K562 (cell line): Measurements from ENCODE around the gene MYO18A. TPM values are rescaled to one million over a fixed set of nuclear protein-coding genes. Genes with fewer than 3 reads are reported as not detected.

ENCODE experiments used
- ARHGAP35 ChIP-seq: fragments of 450-650 bp; IDR thresholded peaks from 2 replicates; pipeline ENCODE4 v1.6.1; 2018; ENCODE audit not compliant: partially characterized antibody
- ATF2 ChIP-seq: sonication (generic); formaldehyde crosslinking; IDR thresholded peaks from 2 replicates; pipeline ENCODE4 v1.8.1; 2022; ENCODE audit warnings: missing genetic modification reagents
- BACH1 ChIP-seq: fragments of 200-800 bp; sonication (Bioruptor generic); IDR thresholded peaks from 2 replicates; pipeline ENCODE4 v1.6.1; 2016; ENCODE audit warnings: missing genetic modification characterization, missing compliant biosample characterization
- EGR1 ChIP-seq: fragments of 450-650 bp; conservative IDR thresholded peaks from 2 replicates; pipeline ENCODE4 v1.6.1; 2017; ENCODE audit warnings: mild to moderate bottlenecking
- HBP1 ChIP-seq: fragments of 450-650 bp; formaldehyde crosslinking; IDR thresholded peaks from 2 replicates; pipeline ENCODE4 v1.4.0; 2022; ENCODE audit warnings: missing genetic modification characterization
- HDAC1 ChIP-seq, 2 experiments: fragments of 450-650 bp; IDR thresholded peaks; 2 replicates each; pipeline ENCODE4 v1.6.1; 2016 to 2017; ENCODE audit warnings: inconsistent platforms in 1 of 2, mild to moderate bottlenecking in 1 of 2, moderate library complexity in 1 of 2
- HNRNPLL ChIP-seq: fragments of 200-400 bp; formaldehyde crosslinking; IDR thresholded peaks from 2 replicates; pipeline ENCODE4 v1.6.1; 2017; ENCODE audit warnings: low read length, low read depth, mild to moderate bottlenecking; ENCODE audit not compliant: poor library complexity, severe bottlenecking
- MED1 ChIP-seq: sonication (generic); formaldehyde crosslinking; IDR thresholded peaks from 2 replicates; pipeline ENCODE4 v1.8.1; 2023; ENCODE audit warnings: missing genetic modification reagents, borderline replicate concordance
- PML ChIP-seq: IDR thresholded peaks from 2 replicates; pipeline ENCODE4 v1.6.1; 2012; ENCODE audit warnings: low read length, inconsistent platforms
- POLR2A ChIP-seq: fragments of 450-650 bp; conservative IDR thresholded peaks from 2 replicates; pipeline ENCODE4 v1.6.1; 2016
- SETDB1 ChIP-seq: IDR thresholded peaks from one replicate; pipeline ENCODE4 v1.6.1; 2012; ENCODE audit warnings: low read length, control low read depth, inconsistent platforms
- STAT5B ChIP-seq: fragments of 250-450 bp; sonication (Bioruptor Pico); IDR thresholded peaks from 2 replicates; pipeline ENCODE4 v1.8.0; 2021; ENCODE audit warnings: mild to moderate bottlenecking, inconsistent platforms
- TAF15 ChIP-seq: fragments of 200-400 bp; formaldehyde crosslinking; IDR thresholded peaks from 2 replicates; pipeline ENCODE4 v1.6.1; 2017; ENCODE audit warnings: mild to moderate bottlenecking, low read depth, low read length, moderate library complexity
- TCF3 ChIP-seq: sonication (generic); formaldehyde crosslinking; IDR thresholded peaks from 2 replicates; pipeline ENCODE4 v1.4.0; 2020; ENCODE audit warnings: mild to moderate bottlenecking, missing genetic modification reagents
- YY1 ChIP-seq, 3 experiments: IDR thresholded peaks; 2 replicates each; pipeline ENCODE4 v1.6.1; 2011; ENCODE audit warnings: low read length in 2 of 3, mild to moderate bottlenecking in 2 of 3, moderate library complexity in 2 of 3, borderline replicate concordance in 1 of 3, control low read depth in 1 of 3, low read depth in 1 of 3; ENCODE audit not compliant: insufficient read depth in 3 of 3, insufficient replicate concordance in 2 of 3, control insufficient read depth in 1 of 3, insufficient read length in 1 of 3; ENCODE audit errors: extremely low read depth in 1 of 3
- ZC3H11A ChIP-seq: IDR thresholded peaks from 2 replicates; pipeline ENCODE4 v1.6.1; 2012; ENCODE audit warnings: low read depth, low read length, improper control_type of control experiment
- ZNF324 ChIP-seq: fragments of 250-450 bp; sonication (Bioruptor Pico); IDR thresholded peaks from 2 replicates; pipeline ENCODE4 v1.4.0; 2020; ENCODE audit warnings: mild to moderate bottlenecking
- ZNF507 ChIP-seq: conservative IDR thresholded peaks from 2 replicates; pipeline ENCODE4 v1.6.1; 2017; ENCODE audit warnings: missing genetic modification characterization, missing compliant biosample characterization
- ZNF699 ChIP-seq: fragments of 250-450 bp; sonication (Bioruptor Pico); IDR thresholded peaks from 2 replicates; pipeline ENCODE4 v1.8.0; 2021; ENCODE audit warnings: mild to moderate bottlenecking, moderate library complexity; ENCODE audit not compliant: insufficient replicate concordance
- polyA plus RNA-seq, 8 experiments: library from polyadenylated mRNA; depleted of rRNA in 4 of 8; stranded (reverse) in 5 of 8; unstranded in 3 of 8; fragments of >200 nt; fragmentation: Nextera tagmentation in 2 of 8; fragmentation: Illumina TruSeq in 1 of 8; extraction: Ambion mirVana in 2 of 8; extraction: Trizol in 1 of 8; gene quantifications; 2 replicates each; pipeline versions ENCODE4 v1.2.1 to v1.2.3, GENCODE V29; 2011 to 2014; ENCODE audit warnings: inconsistent platforms in 1 of 8, missing spikeins in 1 of 8
- total RNA-seq, 7 experiments: library from RNA; depleted of rRNA in 6 of 7; stranded (reverse); fragments of >200 nt in 6 of 7; fragmentation: Illumina TruSeq in 2 of 7; extraction: Trizol in 2 of 7; gene quantifications; 2 replicates each; pipeline versions ENCODE4 v1.2.1 to v1.2.3, GENCODE V29; 2011 to 2021; ENCODE audit warnings: low replicate concordance in 1 of 7
- TF ChIP-seq, protein P1 (sequence below): fragments of 250-450 bp; sonication (Bioruptor Pico); IDR thresholded peaks from 2 replicates; pipeline ENCODE4 v1.4.0; 2020

Gene MYO18A
- total and polyA plus RNA-seq, 9 of the 15 experiments (the other 6 are each of a cell fraction or from before 2014, with no cell fraction given): 2.5 to 65.4 (median 17.1) TPM

GRCh38 chr17:29179232-29180033 lies 765 bp downstream of the MYO18A start (continued):
- no peak for TF ChIP-seq STAT5B (CRISPR knock-in tag)
- no peak for TF ChIP-seq MED1 (CRISPR knock-in tag)
- TF ChIP-seq HDAC1 (IDR thresholded peaks at IDR 0.05): peak; percentile 54 to 98; a peak in 3 of 4 replicates
- no peak for TF ChIP-seq BACH1 (tag)
- no peak for TF ChIP-seq TAF15
- TF ChIP-seq ATF2: no peak
- TF ChIP-seq TCF3 (CRISPR knock-in tag): peak; percentile 86
- no peak for TF ChIP-seq ZNF324
- TF ChIP-seq ZC3H11A: no peak
- TF ChIP-seq SETDB1: no peak
- TF ChIP-seq ZNF699: no peak
- peak; percentile 80 for TF ChIP-seq POLR2A
- no peak for TF ChIP-seq ARHGAP35
- peak in 2 of 3 experiments; percentile 13 to 52 for TF ChIP-seq YY1 (IDR thresholded peaks at IDR 0.05; ENCODE audit: borderline replicate concordance in 1 of 3, control insufficient read depth in 1 of 3, extremely low read depth in 1 of 3, insufficient read depth in 3 of 3, insufficient read length in 1 of 3, insufficient replicate concordance in 2 of 3, low read depth in 1 of 3, low read length in 2 of 3)
- no peak for TF ChIP-seq HNRNPLL
- TF ChIP-seq PML: peak; percentile 68; the same call in 1 of the 2 replicates
- TF ChIP-seq HBP1: peak; percentile 43; the same call in 1 of the 2 replicates
- peak; percentile 84 for TF ChIP-seq EGR1
- TF ChIP-seq ZNF507 (tag): no peak
- TF ChIP-seq, protein P1, sequence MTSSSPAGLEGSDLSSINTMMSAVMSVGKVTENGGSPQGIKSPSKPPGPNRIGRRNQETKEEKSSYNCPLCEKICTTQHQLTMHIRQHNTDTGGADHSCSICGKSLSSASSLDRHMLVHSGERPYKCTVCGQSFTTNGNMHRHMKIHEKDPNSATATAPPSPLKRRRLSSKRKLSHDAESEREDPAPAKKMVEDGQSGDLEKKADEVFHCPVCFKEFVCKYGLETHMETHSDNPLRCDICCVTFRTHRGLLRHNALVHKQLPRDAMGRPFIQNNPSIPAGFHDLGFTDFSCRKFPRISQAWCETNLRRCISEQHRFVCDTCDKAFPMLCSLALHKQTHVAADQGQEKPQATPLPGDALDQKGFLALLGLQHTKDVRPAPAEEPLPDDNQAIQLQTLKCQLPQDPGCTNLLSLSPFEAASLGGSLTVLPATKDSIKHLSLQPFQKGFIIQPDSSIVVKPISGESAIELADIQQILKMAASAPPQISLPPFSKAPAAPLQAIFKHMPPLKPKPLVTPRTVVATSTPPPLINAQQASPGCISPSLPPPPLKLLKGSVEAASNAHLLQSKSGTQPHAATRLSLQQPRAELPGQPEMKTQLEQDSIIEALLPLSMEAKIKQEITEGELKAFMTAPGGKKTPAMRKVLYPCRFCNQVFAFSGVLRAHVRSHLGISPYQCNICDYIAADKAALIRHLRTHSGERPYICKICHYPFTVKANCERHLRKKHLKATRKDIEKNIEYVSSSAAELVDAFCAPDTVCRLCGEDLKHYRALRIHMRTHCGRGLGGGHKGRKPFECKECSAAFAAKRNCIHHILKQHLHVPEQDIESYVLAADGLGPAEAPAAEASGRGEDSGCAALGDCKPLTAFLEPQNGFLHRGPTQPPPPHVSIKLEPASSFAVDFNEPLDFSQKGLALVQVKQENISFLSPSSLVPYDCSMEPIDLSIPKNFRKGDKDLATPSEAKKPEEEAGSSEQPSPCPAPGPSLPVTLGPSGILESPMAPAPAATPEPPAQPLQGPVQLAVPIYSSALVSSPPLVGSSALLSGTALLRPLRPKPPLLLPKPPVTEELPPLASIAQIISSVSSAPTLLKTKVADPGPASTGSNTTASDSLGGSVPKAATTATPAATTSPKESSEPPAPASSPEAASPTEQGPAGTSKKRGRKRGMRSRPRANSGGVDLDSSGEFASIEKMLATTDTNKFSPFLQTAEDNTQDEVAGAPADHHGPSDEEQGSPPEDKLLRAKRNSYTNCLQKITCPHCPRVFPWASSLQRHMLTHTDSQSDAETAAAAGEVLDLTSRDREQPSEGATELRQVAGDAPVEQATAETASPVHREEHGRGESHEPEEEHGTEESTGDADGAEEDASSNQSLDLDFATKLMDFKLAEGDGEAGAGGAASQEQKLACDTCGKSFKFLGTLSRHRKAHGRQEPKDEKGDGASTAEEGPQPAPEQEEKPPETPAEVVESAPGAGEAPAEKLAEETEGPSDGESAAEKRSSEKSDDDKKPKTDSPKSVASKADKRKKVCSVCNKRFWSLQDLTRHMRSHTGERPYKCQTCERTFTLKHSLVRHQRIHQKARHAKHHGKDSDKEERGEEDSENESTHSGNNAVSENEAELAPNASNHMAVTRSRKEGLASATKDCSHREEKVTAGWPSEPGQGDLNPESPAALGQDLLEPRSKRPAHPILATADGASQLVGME: 0 out of 2 replicates have a peak, but pooled peaks have one; percentile 7
